WTC11 (cell line): ENCODE results near the gene BMP6.

ENCODE experiments used
- AR ChIP-seq: fragments of 250-450 bp; sonication (Bioruptor Pico); IDR thresholded peaks from 2 replicates; pipeline ENCODE4 v1.9.0; 2021; ENCODE audit warnings: mild to moderate bottlenecking
- CTCF ChIP-seq: fragments of 200-600 bp; IDR thresholded peaks from 2 replicates; pipeline ENCODE4 v1.8.0; 2022; ENCODE audit warnings: antibody characterized with exemption
- FOXP4 ChIP-seq: sonication (generic); formaldehyde crosslinking; IDR thresholded peaks from 2 replicates; pipeline ENCODE4 v1.8.0; 2022; ENCODE audit warnings: mild to moderate bottlenecking, missing genetic modification reagents
- MAX ChIP-seq: sonication (generic); formaldehyde crosslinking; IDR thresholded peaks from 2 replicates; pipeline ENCODE4 v1.8.0; 2022; ENCODE audit warnings: mild to moderate bottlenecking, missing genetic modification reagents
- ZNF138 ChIP-seq: sonication (generic); formaldehyde crosslinking; conservative IDR thresholded peaks from 2 replicates; pipeline ENCODE4 v1.8.1; 2022; ENCODE audit warnings: mild to moderate bottlenecking, moderate library complexity, missing genetic modification reagents

- no peak for TF ChIP-seq AR
- TF ChIP-seq CTCF, result no peak
- no peak for TF ChIP-seq MAX (CRISPR knock-in tag)
- no peak for TF ChIP-seq FOXP4 (CRISPR knock-in tag)
- TF ChIP-seq ZNF138, result no peak
These were observed 189.3 kb downstream of the BMP6 start for GRCh38 chr6:7914991-7915789.
